PC-9 (cell line): ENCODE measurements around the gene C5orf58.

Source experiments
- EZH2 ChIP-seq: fragments of 200-600 bp; sonication (generic); IDR thresholded peaks from 2 replicates; pipeline ENCODE4 v1.8.0; 2017; ENCODE audit warnings: antibody characterized with exemption, low read depth
- TF ChIP-seq, protein P1 (sequence below): fragments of 200-600 bp; sonication (generic); conservative IDR thresholded peaks from 2 replicates; pipeline ENCODE4 v1.6.1; 2017; ENCODE audit warnings: mixed run types, antibody characterized with exemption, mild to moderate bottlenecking, moderate library complexity

DNA sequence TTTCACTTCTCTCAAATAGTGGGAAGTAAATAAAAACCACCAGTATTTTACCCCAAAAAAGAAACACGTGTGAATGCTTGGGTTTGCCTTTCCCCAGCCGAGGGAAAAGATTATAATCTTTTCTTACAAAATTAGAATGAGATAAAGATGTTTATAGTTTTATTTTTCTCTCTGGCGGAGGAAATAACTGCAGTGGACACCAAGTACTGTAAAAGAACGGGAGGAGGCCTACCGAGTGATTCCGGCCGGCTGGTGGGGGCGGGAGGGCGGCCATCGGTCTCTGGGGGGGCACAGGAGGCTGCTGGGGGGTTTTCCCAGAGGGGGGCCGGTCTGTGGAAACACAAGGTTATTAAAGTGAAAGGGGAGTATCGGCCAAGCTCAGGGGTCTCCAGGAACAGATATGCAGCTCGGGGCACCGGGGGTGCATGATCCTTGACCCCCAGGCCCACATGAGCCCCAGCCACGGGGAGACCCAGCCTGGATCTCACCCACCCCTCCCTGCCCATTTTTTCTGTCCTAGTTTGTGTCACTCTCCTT is 35.4 kb downstream of the C5orf58 start:
- TF ChIP-seq, protein P1, sequence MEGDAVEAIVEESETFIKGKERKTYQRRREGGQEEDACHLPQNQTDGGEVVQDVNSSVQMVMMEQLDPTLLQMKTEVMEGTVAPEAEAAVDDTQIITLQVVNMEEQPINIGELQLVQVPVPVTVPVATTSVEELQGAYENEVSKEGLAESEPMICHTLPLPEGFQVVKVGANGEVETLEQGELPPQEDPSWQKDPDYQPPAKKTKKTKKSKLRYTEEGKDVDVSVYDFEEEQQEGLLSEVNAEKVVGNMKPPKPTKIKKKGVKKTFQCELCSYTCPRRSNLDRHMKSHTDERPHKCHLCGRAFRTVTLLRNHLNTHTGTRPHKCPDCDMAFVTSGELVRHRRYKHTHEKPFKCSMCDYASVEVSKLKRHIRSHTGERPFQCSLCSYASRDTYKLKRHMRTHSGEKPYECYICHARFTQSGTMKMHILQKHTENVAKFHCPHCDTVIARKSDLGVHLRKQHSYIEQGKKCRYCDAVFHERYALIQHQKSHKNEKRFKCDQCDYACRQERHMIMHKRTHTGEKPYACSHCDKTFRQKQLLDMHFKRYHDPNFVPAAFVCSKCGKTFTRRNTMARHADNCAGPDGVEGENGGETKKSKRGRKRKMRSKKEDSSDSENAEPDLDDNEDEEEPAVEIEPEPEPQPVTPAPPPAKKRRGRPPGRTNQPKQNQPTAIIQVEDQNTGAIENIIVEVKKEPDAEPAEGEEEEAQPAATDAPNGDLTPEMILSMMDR, result 0 out of 2 replicates have a peak, but pooled peaks have one; percentile 39
- no peak for TF ChIP-seq EZH2
